ENCODE measurements around the gene PXDN.
"Not testable (repeated sequence)": the region's sequence is repeated elsewhere in the genome, so short reads cannot be mapped to it uniquely, and the experiment has no call there.

The PXDN gene

GRCh38 chr2:1775511-1776035 is 31.3 kb upstream of the PXDN start:
- no peak for DNase-seq

- no peak for DNase-seq
Observed at GRCh38 chr2:1774929-1775328, 30.6 kb upstream of the PXDN start.

- DNase-seq: no peak
Observed at GRCh38 chr2:1773883-1774282, 29.6 kb upstream of the PXDN start.

DNA sequence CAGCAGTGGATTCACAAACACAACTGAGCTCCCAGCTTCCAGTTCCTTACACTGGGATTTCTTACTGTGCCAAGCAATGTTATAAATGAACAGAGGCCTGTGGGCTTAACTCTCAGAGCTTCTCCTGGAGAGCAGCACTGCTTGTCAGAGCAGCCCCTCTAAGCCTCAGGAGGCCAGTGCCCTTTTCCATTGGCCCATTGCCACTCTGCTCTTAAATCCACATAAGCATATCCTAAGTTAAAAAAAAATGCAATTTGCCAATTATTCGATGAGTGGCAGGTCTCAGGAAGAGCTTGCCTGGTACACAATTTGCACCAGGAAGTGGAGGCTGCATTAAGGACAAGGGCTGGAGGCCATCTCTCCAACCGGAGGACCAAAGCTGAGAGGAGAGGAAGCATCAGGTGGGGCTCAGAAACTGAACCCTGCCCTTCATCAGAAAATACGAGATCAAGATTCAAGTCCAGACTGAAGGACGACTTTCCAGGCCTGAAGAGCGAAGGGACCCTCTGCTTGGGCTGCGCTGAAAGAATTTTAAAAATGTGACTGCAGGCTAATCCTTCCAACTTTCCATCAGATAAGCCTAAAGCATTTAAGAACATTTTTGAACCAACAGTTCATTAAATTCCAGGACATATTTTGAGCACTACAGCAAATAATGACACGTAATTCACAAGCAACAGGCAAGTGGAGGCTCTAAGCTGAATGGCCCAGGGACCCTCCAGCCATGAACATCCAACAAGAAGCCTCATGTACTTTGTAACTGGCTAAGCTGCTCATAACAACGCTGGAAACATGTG is 28.4 kb upstream of the PXDN start:
- DNase-seq: no peak

DNA sequence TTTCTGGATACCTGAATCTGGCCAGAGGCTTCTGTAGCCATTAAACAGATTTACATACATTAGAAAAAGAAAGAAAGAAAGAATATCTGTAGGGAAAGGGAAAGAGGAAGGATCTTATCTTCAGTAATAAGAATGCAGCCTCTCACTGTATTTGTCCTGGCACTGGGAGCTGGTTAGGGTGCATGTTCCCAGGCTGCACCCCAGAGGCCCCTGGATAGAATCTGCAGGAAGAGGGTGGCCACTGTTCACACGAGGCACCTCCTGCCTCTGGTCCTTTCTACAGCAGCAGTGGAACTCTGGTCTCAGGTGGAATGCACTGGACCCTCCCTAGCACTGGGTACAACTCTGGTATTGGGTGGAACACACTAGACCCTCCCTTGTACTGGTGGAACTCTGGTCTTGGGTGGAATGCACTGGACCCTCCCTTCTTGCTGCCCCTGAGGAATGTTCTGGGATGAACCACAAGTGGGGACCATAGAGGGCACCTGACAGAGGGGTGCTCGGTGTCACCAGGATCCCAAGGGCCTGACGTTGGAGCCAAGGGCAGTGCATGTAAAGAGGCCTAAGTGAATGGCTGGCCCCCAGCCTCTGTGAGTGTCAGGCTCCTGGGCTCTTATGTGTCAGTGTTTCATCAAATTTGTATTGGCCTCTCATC is 27.4 kb upstream of the PXDN start:
- DNase-seq: no peak

- no peak for DNase-seq
Observed at GRCh38 chr2:1770566-1771380, 26.5 kb upstream of the PXDN start.

- peak; percentile 61 for DNase-seq
Observed at GRCh38 chr2:1769703-1770422, 25.5 kb upstream of the PXDN start.

DNA sequence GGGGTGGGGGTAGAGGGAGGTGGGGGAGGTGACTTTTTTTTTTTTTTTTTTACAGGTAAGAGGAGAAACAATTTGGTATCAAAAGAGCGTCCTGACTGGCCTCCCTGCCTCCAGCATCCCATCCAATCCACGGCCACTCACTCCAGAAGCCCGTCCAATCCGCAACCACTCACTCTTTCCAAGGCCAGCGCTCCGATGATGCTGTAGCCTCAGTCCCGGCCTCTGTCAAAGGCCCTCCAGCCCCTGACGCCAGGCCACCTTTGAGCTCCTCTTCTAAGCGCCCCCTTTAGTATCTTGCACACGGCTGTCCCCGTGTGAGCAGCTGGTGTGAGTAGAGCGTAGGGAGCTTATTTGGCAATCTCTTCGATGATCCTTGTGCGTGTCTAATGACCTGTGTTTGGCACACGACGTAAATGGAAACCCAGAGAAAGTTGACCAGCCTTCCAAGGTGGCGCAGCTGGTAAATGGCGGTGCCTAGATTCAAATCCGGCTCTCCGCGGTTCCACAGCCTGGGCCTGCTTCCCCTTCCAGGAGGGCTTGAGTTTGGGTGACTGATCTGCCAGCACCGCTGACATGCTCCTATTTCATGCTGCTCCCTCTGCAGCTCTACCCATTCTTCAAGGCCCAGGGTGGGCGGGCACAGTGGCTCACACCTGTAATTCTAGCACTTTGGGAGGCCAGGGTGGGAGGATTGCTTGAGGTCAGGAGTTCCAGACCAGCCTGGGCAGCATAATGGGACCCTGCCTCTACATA is 23.8 kb upstream of the PXDN start:
- DNase-seq: no peak

DNA sequence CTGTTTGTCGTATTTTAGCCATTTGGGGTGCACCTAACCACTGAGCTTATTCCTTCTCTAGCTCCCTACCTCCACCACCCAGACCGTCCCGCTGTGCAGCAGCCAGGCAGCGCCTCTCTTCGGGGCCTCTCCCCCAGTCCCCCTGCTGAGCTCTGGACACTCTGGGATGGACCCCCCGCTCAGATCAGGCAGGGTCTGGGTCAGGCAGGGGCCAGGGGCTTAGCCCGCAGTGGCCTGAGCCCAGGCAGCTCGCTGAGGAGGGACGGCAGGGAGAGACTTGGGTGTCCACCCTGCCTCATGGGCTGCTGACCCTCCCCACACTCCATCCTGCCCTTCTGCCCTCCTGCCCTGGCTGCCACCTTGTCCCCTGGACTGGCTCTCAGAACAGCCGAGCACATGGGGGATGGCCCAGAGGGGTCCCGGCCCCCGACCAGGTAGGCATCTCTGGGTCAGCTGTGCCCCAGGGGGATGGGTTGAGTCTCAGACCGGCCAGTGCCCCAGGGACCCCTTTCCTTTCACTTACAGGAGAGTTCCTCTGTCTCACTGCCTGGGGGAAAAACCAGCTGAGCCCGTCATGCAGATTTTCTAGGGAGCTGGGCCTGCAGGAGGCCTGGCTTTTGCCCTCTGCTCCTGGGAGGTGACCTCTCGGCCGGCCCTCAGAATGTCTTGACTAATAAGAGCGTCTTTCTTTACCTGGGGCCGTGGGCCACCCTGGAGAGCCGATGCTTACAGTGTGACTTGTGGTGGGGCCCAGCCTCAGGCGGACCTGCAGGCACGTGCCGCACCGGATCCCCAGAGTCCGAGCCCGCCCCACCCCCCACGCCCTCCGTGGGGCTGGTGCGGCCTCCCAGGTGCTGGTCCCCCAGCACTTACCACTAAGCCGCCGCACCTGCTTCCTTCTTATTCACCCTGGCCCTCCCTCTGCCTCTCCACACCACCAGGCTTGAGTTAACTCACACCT is 22.8 kb upstream of the PXDN start:
- DNase-seq: no peak

GRCh38 chr2:1766425-1766824 is 22.1 kb upstream of the PXDN start:
- DNase-seq: no peak

GRCh38 chr2:1765201-1765600 is 20.9 kb upstream of the PXDN start:
- not testable (repeated sequence) for DNase-seq

DNA sequence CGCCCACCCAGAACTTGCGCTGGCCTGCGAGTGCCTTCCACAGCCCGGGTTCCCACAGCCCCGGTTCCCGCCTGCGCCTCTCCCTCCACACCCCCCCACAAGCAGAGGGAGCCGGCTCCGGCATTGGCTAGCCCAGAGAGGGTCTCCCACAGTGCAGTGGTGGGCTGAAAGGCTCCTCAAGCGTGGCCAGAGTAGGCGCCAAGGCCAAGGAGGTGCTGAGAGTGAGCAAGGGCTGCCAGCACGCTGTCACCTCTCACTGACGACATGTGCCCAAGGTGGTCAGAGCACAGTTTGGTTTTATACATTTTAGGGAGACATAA is 15.3 kb upstream of the PXDN start:
- no peak for DNase-seq

- DNase-seq: no peak
Observed at GRCh38 chr2:1758774-1759610, 14.7 kb upstream of the PXDN start.

DNA sequence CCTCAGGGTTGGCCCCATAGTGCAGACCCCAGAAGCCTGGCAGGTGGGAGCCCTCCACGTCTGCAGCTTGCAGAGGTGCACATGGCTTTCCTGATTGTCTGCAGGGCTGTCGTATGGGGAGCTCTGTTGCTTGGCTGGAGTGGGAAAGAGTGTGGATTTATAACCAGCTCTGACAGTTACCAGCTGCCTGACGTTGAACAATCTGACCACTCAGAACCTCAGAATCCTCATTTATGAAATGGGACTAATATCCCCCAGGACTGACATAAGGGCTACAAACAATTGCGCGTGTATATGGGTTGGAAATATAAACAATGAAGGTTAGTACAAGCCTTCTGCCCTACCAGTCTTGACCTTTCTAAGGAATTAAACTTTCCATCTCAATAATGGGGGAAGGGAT is 13.9 kb upstream of the PXDN start:
- no peak for DNase-seq

DNA sequence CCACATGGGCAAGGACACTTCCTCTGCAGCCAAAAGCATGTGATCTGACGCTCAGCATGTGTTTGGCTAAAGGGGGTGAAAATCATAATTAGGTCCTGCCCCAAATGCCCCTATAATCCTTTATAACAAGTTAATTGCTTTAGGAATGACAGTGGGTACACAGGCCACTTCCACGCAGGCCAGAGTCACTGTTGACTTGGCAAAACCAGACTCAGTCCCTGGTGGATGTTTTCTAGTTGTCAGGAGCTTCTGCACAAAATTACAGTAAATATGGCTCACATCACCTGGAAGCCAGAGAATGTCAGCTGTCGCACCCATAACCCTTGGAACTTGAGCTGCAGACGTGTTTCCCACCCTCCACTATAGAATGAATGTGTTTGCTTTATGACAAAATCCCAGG is 13.3 kb upstream of the PXDN start:
- no peak for DNase-seq

- not testable (repeated sequence) for DNase-seq
Observed at GRCh38 chr2:1757146-1757545, 12.8 kb upstream of the PXDN start.

GRCh38 chr2:1756456-1756855 is 12.1 kb upstream of the PXDN start:
- no peak for DNase-seq

- DNase-seq: no peak
Observed at GRCh38 chr2:1755436-1756191, 11.3 kb upstream of the PXDN start.

DNA sequence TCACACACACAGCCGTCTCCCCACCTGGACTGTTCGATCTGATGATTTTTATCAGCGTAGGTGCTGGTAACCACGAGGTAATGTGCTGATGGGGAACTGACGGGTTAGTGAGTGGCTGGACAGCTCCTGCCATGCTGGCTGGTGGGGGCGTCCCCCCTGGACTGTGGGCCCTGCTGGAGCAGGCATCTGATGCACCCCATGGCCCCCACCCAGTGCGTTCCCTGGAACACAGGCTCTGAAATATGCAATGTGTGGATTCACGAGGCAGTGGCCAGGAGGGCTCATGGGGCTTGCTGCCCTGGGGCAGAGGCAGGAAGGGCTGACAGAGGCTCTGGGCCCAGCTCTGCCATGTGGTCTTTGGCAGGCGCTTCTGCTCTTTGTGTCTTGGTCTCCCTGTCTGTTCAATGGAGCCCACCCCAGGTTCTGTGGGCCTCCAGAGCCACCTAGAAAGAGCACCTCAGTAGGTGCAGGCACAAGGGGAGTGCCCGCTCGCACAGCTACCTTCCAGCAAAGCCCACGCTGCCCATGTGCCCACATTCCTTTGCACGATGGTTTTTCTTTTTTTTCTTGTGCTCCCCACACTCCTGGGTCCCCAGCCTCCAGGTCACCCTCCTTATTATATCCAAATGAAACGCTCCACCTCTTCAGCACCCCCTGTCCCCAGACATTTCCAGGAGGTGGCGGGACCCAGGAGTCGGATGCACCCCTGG is 10.3 kb upstream of the PXDN start:
- no peak for DNase-seq

All from NCI-H748 treated with DMSO at 0.1 percent for 48 hours (cell line).